ENCODE measurements around the gene LINC00305.

The LINC00305 gene

GRCh38 chr18:64083916-64084315 lies 65.0 kb downstream of the LINC00305 start:
- TF ChIP-seq CTCF (IDR thresholded peaks at IDR 0.05; ENCODE audit: insufficient read depth, low read depth, low read length, missing control alignments) = no peak
- no peak overlapping the region for H3K4me3 ChIP-seq (ENCODE audit: low read depth, low read length)
- DNase-seq (ENCODE audit: low read depth) = no peak

GRCh38 chr18:64082513-64082912 lies 66.4 kb downstream of the LINC00305 start:
- DNase-seq (ENCODE audit: low read depth) = no peak
- no peak for TF ChIP-seq CTCF (IDR thresholded peaks at IDR 0.05; ENCODE audit: insufficient read depth, low read depth, low read length, missing control alignments)
- no peak overlapping the region for H3K4me3 ChIP-seq (ENCODE audit: low read depth, low read length)

GRCh38 chr18:64082054-64082453 lies 66.8 kb downstream of the LINC00305 start:
- no peak overlapping the region for H3K4me3 ChIP-seq (ENCODE audit: low read depth, low read length)
- no peak for DNase-seq (ENCODE audit: low read depth)
- no peak for TF ChIP-seq CTCF (IDR thresholded peaks at IDR 0.05; ENCODE audit: insufficient read depth, low read depth, low read length, missing control alignments)

GRCh38 chr18:64073971-64074370 lies 74.9 kb downstream of the LINC00305 start:
- H3K4me3 ChIP-seq (ENCODE audit: low read depth, low read length) = no peak overlapping the region
- DNase-seq (ENCODE audit: low read depth) = no peak
- no peak for TF ChIP-seq CTCF (IDR thresholded peaks at IDR 0.05; ENCODE audit: insufficient read depth, low read depth, low read length, missing control alignments)

GRCh38 chr18:64055019-64055418 lies 93.9 kb downstream of the LINC00305 start:
- no peak for TF ChIP-seq CTCF (IDR thresholded peaks at IDR 0.05; ENCODE audit: insufficient read depth, low read depth, low read length, missing control alignments)
- no peak for DNase-seq (ENCODE audit: low read depth)
- no peak overlapping the region for H3K4me3 ChIP-seq (ENCODE audit: low read depth, low read length)

GRCh38 chr18:64053246-64053645 lies 95.6 kb downstream of the LINC00305 start:
- H3K4me3 ChIP-seq (ENCODE audit: low read depth, low read length) = no peak overlapping the region
- TF ChIP-seq CTCF (IDR thresholded peaks at IDR 0.05; ENCODE audit: insufficient read depth, low read depth, low read length, missing control alignments) = no peak
- DNase-seq (ENCODE audit: low read depth) = no peak

- TF ChIP-seq CTCF (IDR thresholded peaks at IDR 0.05; ENCODE audit: insufficient read depth, low read depth, low read length, missing control alignments) = no peak
- DNase-seq (ENCODE audit: low read depth) = no peak
- no peak overlapping the region for H3K4me3 ChIP-seq (ENCODE audit: low read depth, low read length)
Observed at GRCh38 chr18:64052772-64053171, 96.1 kb downstream of the LINC00305 start.
